ENCODE results near the gene FNDC10. TPM values are rescaled to one million over a fixed set of nuclear protein-coding genes. Genes with fewer than 3 reads are reported as not detected.

FNDC10 gene
- total and polyA plus RNA-seq, 12 donors = 2.0 to 73.6 (median 36.7) TPM

DNA sequence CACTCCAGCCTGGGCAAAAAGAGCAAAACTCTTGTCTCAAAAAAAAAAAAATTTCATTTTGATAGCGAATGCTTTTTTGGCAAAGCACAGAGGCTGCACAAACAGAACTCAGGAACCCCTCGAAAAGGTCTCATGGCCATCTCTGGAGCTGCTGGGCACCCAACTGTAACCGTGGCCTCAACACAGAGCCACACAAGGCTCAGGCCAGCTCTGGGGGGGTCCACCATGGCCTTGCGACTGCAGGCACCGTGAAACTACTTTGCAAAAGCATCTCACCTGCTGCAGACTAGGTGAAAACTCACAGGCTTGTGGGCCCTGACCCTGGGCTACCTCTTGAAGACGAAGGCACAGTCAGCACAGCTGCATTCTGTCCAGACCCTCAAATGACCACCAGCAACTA is 43.4 kb downstream of the FNDC10 start:
- TF ChIP-seq CTCF (IDR thresholded peaks at IDR 0.05) (no peak), POLR2A (IDR thresholded peaks at IDR 0.05) (no peak)
- Histone ChIP-seq H3K27ac (no peak overlapping the region), H3K36me3 (replicated peaks in 1 of 2) (peaks cover 0 to 12% of the 10 kb centered on the region in 2 donors), H3K9me3 (replicated peaks in 1 of 3) (no peaks in the 10 kb centered on the region), H3K4me3 (no peak overlapping the region), H3K4me1 (replicated peaks in 1 of 2) (peaks cover 0 to 14% of the 10 kb centered on the region in 2 donors), H3K27me3 (no peaks in the 10 kb centered on the region)
- intact Hi-C loops (cut with DNase I) = no loop called here
- DNase-seq = no peak
- 85 to 94% (median 86%) methylated on average over 5 to 6 of the region's 6 CpGs for WGBS, 4 donors

- Histone ChIP-seq H3K4me3 (no peak overlapping the region), H3K9me3 (replicated peaks in 1 of 3) (no peaks in the 10 kb centered on the region), H3K27me3 (no peaks in the 10 kb centered on the region), H3K27ac (peak overlapping the region in 4 of 5 donors; percentile 50 to 81 (median 68)), H3K36me3 (replicated peaks in 1 of 2) (no peaks in the 10 kb centered on the region), H3K4me1 (replicated peaks in 1 of 2) (peaks cover 0 to 14% of the 10 kb centered on the region in 2 donors)
- peak; percentile 82 to 94 (median 89) for DNase-seq
- 34 to 75% (median 45%) methylated on average over 14 to 31 of the region's 31 CpGs for WGBS, 4 donors
- intact Hi-C loops (cut with DNase I) = no loop called here
- TF ChIP-seq POLR2A (IDR thresholded peaks at IDR 0.05) (no peak), CTCF (IDR thresholded peaks at IDR 0.05) (no peak)
These were observed 44.7 kb downstream of the FNDC10 start for GRCh38 chr1:1554926-1555915.

DNA sequence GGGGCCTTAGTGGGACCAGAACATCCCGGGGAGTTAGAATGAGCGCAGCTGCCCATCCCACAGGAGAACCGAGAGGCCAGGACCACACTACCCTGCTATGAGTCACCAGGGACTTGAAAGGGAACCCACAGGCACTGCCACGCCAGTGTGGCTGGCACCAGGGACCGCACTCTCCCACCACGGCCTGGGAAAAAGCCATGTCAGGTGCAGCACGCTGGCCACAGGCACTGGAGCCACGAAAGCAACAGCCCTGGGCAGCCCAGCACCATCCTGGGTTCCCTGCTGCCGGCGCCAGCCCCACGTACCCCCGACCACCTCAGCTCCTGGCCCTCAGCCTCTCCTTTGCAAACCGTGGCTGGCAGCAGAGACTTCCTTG is 45.4 kb downstream of the FNDC10 start:
- Histone ChIP-seq H3K27me3 (no peaks in the 10 kb centered on the region), H3K9me3 (replicated peaks in 1 of 3) (no peaks in the 10 kb centered on the region), H3K4me3 (no peak overlapping the region), H3K27ac (peak overlapping the region in 4 of 5 donors; percentile 28 to 81 (median 60)), H3K4me1 (replicated peaks in 1 of 2) (peaks cover 0 to 14% of the 10 kb centered on the region in 2 donors), H3K36me3 (replicated peaks in 1 of 2) (no peaks in the 10 kb centered on the region)
- intact Hi-C loops (cut with DNase I) = no loop called here
- TF ChIP-seq CTCF (IDR thresholded peaks at IDR 0.05) (no peak), POLR2A (IDR thresholded peaks at IDR 0.05) (no peak)
- 44 to 71% (median 47%) methylated on average over 5 to 13 of the region's 13 CpGs for WGBS, 4 donors
- DNase-seq = no peak

GRCh38 chr1:1553821-1554494 is 46.0 kb downstream of the FNDC10 start:
- H3K27ac ChIP-seq = peak overlapping the region in 3 of 5 donors; percentile 28 to 81 (median 70)
- H3K9me3 ChIP-seq (replicated peaks in 1 of 3) = no peaks in the 10 kb centered on the region
- H3K4me3 ChIP-seq = no peak overlapping the region
- WGBS, 4 donors = 77 to 85% (median 83%) methylated on average over 20 to 35 of the region's 35 CpGs
- intact Hi-C loops (cut with DNase I) = no loop called here
- TF ChIP-seq CTCF (IDR thresholded peaks at IDR 0.05) = no peak
- no peak for TF ChIP-seq POLR2A (IDR thresholded peaks at IDR 0.05)
- H3K4me1 ChIP-seq (replicated peaks in 1 of 2) = peaks cover 0 to 14% of the 10 kb centered on the region in 2 donors
- H3K36me3 ChIP-seq (replicated peaks in 1 of 2) = no peaks in the 10 kb centered on the region
- no peak for DNase-seq
- no peaks in the 10 kb centered on the region for H3K27me3 ChIP-seq

Data from adrenal gland (tissue), 12 donors.